ENCODE measurements around the gene USP54. TPM values are rescaled to one million over a fixed set of nuclear protein-coding genes. Genes with fewer than 3 reads are reported as not detected.

The USP54 gene
- polyA plus RNA-seq, 3 donors: 5.7 to 20.2 (median 7.6) TPM

DNA sequence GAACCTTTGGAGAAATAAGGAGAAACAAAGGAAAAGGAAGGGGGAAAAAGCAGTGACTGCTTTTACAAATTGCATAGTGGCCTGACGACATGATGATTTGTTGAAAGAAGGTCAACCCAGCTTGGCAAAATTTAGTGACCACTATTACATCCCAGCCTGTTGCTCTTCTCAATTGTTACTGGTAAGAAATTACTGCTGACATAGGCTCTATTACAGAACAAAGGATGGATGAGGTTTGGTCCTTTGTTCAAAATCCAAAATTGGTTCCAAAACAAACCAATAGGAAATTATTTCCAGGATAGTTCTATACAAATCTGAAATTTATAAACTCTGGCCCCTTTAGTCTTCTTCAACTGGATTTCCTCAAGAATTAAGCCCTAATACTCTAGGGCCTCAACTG lies 39.6 kb downstream of the USP54 start:
- H3K27ac ChIP-seq (ENCODE audit: low read depth, low read length): no peak overlapping the region

DNA sequence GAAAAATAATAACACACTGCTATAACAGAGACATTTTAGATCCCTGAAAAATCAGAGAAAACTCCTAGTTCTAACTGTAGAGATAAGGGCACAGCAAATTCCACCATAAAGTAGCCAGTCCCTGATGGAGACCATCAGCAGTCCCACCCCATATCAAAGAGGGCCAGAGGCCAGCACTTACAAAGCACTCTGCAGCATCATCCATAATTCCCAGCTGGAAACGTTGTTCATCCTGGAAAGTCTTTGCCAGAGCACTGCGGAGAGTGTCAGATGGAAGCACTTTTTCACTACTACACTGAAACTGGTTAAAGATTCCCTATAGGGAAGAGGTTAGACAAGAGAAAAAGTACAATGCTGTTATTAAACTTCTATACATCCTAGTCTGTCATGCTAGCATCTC lies 45.8 kb downstream of the USP54 start:
- no peak overlapping the region for H3K27ac ChIP-seq (ENCODE audit: low read depth, low read length)
- 67 to 75% (median 73%) methylated on average over 2 of the region's 2 CpGs for WGBS, 3 donors

More for the DNA sequence above, 39.6 kb downstream of the USP54 start:
- 94 to 96% (median 96%) methylated on average over 1 of the region's 1 CpG for WGBS, 3 donors

DNA sequence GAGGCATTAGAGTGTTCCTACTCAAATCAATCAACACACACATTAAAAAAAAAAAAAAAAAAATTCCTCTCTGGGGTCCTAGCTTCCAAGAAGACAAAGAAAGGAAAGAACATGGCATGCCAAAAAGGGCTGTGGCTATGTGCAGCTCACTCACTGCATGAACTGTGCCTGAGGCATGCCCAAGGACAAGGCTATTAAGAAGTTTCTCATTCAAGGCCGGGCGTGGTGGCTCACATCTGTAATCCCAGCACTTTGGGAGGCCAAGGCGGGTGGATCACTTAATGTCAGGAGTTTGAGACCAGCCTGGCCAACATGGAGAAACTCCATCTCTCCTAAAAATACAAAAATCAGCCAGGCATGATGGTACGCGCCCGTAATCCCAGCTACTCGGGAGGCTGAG lies 53.4 kb downstream of the USP54 start:
- no peak overlapping the region for H3K27ac ChIP-seq (ENCODE audit: low read depth, low read length)
- 94 to 97% (median 97%) methylated on average over 7 of the region's 7 CpGs for WGBS, 3 donors

DNA sequence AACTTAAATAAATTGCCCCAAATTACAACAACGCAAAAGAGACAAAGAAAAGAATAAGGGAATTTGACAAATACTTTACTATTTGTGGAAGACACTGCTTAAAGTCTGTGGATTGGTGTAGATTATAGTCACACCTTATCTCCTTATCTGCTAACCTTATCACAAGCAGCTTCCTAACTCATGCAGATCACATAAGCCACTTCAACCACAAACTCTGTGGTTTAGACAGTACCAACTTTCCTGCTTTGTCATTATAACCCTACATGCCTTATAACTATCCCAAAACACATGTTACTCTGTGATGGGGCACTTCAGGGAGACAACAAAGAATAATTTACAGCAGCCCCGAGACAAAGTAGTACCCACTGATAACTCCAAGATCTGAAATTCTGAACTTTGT lies 53.9 kb downstream of the USP54 start:
- H3K27ac ChIP-seq (ENCODE audit: low read depth, low read length): no peak overlapping the region
- WGBS, 3 donors: 63 to 78% (median 77%) methylated on average over 2 of the region's 2 CpGs

DNA sequence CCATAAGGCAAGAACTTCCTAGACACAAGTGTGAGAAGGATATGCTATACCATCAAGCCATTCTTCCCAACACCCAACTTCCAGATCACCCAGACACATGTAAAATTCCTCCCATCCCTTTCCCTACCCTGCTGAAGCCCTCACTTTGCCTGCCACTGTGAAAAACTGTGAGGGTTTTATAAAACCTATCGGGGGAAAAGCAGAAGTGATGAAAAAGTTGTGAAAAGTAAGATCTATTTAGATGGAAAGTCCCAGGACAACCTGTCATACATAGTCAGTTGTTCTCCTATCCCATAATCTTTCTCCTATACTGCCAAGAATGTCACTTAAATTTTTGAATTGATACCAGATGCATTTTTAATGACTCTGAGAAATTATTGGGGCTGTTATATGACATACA lies 56.3 kb downstream of the USP54 start:
- WGBS, 3 donors: 82 to 86% (median 83%) methylated on average over 1 of the region's 1 CpG
- no peak overlapping the region for H3K27ac ChIP-seq (ENCODE audit: low read depth, low read length)

DNA sequence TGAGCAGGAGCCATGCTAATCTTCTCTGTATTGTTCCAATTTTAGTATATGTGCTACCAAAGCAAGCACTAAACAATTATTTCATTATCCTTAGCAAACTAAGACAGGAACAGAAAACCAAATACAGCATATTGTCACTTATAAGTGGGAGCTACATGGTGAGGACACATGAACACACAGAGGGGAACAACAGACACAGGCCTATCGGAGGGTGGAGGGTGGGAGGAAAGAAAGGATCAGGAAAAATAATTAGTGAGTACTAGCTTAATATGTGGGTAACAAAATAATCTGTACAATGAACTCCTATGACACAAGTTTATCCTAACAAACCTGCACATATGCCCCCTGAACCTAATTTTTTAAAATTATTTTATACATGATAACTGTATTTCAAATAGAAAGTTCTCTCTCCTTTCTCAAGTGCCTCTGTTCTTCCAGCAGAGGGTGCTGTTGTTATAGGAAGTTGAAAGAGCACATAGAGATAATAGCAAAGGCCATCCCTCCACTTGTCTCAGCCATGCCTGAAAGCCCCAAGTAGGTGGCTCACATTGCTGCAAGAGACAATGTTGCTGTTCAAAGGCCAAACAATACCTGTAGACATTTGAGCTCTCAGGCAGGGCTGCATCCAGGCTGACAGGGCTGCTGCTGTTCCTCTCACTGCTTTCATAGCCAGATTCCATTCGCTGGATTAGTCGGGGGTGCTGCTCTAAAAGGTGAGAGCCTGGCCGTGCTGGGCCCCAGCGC lies 61.9 kb downstream of the USP54 start:
- WGBS, 3 donors: 95 to 98% (median 96%) methylated on average over 5 of the region's 5 CpGs
- H3K27ac ChIP-seq (ENCODE audit: low read depth, low read length): no peak overlapping the region

DNA sequence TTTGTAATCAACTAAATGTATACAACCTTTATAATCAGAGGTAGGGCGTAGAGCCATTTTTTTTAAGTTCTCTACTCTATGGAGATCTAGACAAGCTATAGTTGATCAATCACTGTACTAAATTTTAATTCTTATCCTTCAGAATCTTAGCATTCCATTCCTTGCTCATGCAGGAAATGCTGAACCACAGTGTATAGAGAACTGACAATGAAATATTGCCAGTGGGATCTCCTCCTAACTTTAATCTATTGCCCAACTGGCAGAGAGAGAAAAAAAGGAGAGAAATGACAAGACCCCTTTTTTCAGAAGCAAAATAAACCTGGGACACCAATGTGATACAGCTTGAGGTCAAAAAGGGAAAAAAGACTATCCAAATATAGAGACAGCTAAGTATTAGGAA lies 68.9 kb downstream of the USP54 start:
- 93 to 94% (median 93%) methylated on average over 1 of the region's 1 CpG for WGBS, 3 donors
- H3K27ac ChIP-seq (ENCODE audit: low read depth, low read length): no peak overlapping the region

DNA sequence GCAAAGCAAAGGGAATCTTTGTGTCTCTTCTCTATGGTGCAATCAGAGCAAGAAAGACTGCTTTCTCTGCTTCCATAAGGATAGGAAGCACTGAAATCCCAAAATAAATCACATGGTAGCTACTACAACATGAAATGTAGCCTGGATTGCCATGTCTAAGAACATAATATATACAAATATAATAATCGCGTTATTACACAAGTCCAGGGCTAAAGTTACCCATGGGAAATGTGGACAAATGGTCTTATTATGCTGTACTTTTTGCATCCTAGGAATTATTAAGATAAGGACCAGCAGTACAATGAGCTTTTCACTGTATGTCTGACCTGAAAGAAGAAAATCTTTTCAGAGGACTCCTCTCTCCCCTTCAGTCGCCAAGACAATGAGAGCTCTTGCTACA lies 71.8 kb downstream of the USP54 start:
- H3K27ac ChIP-seq (ENCODE audit: low read depth, low read length): no peak overlapping the region
- 94 to 95% (median 95%) methylated on average over 3 of the region's 3 CpGs for WGBS, 3 donors

DNA sequence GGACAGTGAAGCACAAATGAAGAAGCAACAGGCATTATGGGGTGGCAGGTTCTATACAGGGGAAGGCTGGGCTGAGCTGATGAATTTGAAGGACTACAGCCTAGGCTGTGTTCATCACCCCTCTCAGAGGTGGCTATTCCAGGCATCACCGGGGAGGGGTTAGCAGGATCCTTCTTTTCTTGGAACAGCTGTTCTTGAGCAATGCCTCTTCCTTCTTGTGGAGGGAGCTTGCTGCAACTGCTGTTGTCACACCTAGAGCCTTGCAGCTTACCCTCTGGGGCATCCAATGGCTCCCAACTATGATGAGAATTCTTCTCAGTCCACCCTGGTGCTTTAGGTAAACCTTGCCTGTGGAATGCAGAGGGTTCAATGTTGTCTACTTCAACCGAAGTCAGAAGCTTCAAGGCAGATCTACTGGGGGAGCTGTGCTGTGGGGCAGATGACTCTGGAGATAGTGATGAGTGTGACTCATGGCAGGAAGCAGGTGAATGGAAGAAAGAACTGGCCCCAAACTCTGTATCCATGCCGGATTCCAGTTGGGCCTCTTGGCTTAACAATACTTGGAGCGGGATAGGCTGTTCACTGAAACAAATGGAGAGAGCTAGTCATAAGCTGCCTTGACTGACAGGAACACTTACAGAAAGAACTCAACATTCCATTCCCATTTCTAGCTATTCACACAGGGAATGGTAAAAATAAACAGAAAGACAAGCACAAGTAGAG lies 73.8 kb downstream of the USP54 start:
- 81 to 94% (median 85%) methylated on average over 4 of the region's 4 CpGs for WGBS, 3 donors
- H3K27ac ChIP-seq (ENCODE audit: low read depth, low read length): no peak overlapping the region

DNA sequence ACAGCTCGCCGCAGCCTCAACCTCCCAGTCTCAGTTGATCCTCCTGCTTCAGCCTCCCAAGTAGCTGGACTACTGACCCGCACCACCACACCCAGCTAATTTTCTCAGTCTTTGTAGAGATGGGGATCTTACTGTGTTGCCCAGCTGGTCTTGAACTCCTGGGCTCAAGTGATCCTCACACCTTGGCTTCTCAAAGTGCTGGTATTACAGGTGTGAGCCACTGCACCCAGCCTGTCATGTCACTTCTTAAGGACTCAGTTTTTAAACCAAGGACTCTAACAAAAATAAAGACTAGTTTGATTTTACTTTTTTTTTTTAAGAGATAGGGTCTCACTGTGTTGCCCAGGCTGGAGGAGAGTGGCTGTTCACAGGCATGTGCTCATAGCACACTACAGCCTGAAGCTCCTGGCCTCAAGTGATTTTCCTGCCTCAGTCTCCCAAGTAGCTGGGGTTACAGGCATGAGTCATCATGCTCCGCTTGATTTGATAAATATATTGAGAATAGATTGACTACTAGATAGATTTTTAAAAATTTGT lies 78.9 kb downstream of the USP54 start:
- no peak overlapping the region for H3K27ac ChIP-seq (ENCODE audit: low read depth, low read length)
- WGBS, 3 donors: 96 to 98% (median 98%) methylated on average over 4 of the region's 4 CpGs

DNA sequence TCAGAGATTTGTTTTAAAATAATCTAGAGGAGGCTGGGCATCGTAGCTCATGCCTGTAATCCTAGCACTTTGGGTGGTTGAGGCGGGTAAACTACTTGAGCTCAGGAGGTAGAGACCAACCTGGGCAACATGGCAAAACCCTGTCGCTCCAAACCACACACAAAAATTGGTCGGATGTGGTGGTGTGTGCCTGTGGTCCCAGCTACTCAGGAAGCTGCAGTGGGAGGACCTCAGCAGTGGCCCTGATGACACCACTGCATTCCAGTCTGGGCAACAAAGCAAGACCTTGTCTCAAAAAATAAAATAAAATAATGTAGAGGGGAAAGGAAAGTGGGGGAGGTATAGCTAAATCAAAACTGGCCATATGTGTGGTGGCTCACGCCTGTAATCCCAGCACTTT lies 81.4 kb downstream of the USP54 start:
- no peak overlapping the region for H3K27ac ChIP-seq (ENCODE audit: low read depth, low read length)
- WGBS, 3 donors: 84 to 98% (median 96%) methylated on average over 5 of the region's 5 CpGs

DNA sequence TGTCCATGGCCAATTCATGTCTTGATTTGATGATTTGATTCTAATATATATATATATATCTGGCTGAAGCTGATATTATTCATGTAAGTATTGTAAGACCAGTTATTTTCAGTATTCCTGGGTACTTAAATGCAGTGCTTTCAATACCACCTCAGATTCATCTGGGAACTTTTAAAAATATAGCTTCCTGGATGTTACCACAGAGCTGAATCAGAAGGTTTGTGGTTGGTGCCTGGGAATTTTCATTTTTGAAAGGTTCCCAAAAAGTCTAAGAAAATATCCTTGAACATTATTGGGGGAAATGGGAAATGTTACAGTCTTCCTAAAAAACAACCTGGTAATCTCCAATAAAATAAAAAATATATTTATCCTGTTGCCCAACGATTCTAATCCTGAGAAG lies 84.7 kb downstream of the USP54 start:
- WGBS, 3 donors: 85 to 92% (median 87%) methylated on average over 1 of the region's 1 CpG
- H3K27ac ChIP-seq (ENCODE audit: low read depth, low read length): no peak overlapping the region

DNA sequence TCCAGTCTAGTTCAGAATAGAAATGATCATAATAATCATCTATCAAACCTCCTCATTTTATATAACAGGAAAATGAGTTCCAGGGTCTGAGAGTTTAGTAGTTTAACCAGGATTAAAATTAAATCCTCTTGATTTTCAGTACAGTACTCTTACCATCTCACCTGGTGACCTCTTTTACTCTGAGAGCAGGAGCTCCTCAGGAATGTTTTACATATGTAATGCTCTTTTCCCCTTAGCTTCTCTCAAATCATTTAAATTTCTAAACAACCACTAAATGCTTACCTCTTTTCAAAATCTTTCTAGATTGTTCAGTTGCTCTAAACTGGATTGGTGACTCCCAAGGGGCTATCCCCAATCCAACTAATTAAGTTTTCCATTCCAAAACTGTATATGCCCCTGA lies 85.1 kb downstream of the USP54 start:
- no peak overlapping the region for H3K27ac ChIP-seq (ENCODE audit: low read depth, low read length)

DNA sequence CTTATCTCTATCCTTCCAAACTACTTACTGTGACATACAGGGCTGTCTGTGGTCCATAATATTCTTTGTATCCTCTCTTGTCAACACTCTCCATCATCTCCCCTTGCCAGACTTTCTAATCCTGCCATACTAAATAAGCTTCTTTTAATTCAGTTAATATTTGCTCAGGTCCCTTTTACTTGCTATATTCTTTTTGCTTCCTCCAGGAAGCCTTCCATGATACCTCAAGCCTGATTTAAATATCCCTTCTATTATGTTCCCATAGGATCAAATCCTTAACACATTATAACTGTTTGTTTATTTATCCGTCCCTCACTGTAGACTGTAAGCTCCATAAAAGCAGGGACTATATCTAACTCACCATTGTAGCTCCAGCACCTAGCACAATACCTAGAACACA lies 88.1 kb downstream of the USP54 start:
- 91 to 95% (median 94%) methylated on average over 1 of the region's 1 CpG for WGBS, 3 donors
- no peak overlapping the region for H3K27ac ChIP-seq (ENCODE audit: low read depth, low read length)

DNA sequence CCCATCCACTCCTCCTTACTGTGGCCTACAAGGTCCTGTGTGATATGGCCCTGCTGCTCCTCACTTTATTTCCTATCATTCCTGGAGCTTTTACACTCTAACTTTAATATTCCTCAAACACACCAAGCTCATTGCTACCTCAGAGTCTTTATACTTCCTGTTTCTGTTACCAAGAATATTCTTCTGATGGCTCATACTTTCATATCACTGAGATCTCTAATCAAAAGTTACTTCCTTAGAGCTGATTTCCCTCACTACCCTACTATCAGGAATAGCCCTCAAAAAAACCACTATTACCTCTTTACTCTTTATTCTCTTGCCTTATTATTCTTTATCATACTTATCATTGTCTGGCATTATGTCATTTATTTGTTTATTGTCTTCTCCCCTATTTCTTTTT lies 89.5 kb downstream of the USP54 start:
- no peak overlapping the region for H3K27ac ChIP-seq (ENCODE audit: low read depth, low read length)

DNA sequence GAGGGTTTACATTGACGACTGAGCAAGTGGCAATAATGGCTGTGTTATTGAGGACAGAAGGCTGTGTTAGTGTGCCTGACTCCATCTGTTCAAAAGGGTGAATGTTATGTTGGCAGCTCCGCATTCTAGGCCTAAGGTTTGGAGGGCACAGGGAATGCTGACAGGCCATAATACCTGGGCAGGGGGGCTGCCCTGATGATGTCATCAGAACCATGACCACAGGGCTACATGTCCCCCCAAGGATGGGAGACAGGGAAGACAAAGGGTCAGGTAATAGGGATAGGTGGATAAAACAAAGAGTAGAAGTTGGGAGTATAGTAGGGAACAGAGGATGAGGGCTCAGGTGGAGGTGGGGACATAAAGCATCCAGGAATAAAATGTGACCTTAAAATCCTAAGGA lies 93.5 kb downstream of the USP54 start:
- 86 to 90% (median 88%) methylated on average over 2 of the region's 2 CpGs for WGBS, 3 donors
- H3K27ac ChIP-seq (ENCODE audit: low read depth, low read length): no peak overlapping the region

DNA sequence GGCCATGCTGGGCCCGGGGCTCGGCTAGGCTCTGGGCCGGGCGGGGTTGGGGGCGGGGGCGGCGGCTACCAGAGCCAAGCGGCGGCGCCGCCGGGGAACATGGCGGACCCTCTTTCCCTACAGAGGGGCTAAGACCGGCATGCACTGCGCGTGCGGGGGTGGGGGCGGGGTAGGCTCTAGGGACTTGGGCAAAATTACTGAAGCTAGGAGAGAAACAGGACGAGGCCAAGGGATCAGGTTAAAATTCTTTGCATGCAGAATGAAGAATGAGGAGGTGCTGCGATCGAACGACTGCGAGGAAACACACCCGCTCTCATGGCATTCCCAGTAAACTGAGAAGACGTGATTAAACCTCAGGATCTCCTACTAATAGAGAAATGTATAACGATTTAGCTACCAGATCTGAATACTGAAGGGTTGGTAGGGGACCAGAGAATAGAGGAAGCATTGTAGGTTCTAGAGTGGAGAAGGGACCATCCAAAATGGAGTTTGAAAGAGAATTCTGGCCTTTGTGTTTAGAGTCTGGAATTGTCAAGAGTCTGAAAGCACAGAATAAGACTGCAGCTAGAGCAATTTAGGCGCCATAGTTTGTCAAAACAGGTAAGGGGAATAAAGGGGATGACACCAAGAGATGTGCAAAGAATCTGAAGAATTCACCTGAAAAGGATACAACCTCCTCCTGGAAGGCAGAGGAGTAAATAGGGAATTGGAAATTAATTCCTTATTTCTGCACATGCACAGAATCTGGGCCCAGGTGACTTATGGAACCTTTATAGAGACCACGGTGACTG lies 95.1 kb downstream of the USP54 start, which contains the start of gene PPP3CB:
PPP3CB (minus strand) TSS at position 141 of the 791 bp plus-strand sequence; CDS start at position 6, 135 bp downstream.
- H3K27ac ChIP-seq (ENCODE audit: low read depth, low read length): peak within 1 kb of the TSS; percentile 66
- 5 to 7% (median 7%) methylated on average over 18 to 28 of the region's 28 CpGs for WGBS, 3 donors

DNA sequence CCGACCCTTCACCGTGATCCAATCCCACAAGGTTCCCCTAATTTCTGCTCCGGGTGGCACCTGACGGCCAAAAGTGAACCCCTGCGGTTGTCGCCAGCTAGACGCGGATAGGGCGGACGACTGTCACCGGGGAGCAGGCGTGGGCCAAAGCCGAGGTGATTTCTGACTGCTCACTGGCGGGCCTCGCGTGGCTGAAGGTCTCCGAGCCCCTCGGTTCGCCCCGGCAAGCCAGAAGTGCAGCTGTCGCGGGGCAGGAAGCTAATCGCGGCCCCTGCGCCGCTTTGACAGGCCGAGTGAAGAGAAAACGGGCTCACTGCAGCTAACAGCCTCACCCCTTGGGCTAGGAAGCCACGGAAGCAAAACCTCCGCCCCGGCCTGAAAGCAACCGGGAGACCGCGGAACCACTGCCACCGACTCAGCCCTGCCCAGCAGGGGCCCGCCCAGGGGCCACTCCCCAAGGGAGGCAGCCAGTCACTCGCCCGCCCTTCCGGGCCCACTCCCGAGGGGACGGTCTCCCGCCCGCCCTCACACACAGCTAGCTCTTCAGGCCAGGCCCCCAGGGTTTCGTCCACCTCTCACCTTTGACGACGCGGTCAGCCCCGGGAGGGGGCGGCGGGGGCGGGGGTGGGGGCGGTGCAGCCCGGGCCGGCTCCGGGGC lies 95.8 kb downstream of the USP54 start:
- peak overlapping the region; percentile 66 for H3K27ac ChIP-seq (ENCODE audit: low read depth, low read length)
- 0 to 1% (median 1%) methylated on average over 46 to 55 of the region's 55 CpGs for WGBS, 3 donors

DNA sequence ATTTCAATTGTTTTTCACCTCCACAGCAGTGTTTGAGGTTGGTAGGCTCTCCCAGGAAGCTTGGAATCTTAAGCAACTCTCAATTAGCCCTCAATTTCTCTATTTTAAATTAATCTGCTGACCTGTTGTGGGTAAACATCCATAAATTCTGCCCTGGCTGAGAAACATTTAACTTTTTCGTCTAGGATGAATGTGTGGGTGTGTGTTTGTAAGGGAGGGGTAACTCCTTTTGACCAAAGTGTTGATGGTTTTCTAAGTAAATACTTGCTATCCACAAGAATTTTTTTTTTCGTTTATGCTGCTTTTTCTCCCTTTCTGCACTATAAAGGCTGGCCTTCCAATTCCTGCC lies 96.3 kb downstream of the USP54 start:
- 0 to 1% (median 0%) methylated on average over 2 of the region's 2 CpGs for WGBS, 3 donors

More for the DNA sequence above, 96.3 kb downstream of the USP54 start:
- peak overlapping the region; percentile 66 for H3K27ac ChIP-seq (ENCODE audit: low read depth, low read length)

Data from adipose tissue (tissue), 3 donors.